ENCODE data around the gene RNF8. TPM values are rescaled to one million over a fixed set of nuclear protein-coding genes. Genes with fewer than 3 reads are reported as not detected.

Gene RNF8
- total RNA-seq, 1 experiment from 2014 or later: 17.7 TPM

DNA sequence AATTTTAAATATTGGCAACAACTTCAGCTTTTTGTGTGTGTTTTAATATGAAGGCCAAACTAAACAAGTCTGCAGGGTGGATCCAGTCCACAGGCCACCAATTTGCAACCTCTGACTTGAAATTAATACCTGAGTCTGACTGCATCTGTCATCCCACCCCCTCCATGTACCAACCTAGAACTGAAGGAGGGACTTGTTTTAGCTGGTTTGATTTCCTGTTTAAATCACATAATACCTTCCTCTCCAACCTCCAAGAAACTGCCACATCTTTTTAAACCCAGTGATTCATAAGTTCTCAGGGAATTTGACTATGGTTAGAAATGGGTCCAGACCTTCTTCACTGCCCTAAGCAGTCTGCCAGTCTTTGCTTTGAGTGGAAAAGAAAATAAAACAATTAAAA lies 21.6 kb downstream of the RNF8 start:
- Histone ChIP-seq H3K27me3 (replicated peaks; ENCODE audit: control insufficient read depth, insufficient read depth, low read length) (no peaks in the 10 kb centered on the region), H3K4me1 (no peaks in the 10 kb centered on the region), H3K4me3 (ENCODE audit: low read depth, low read length) (no peak overlapping the region), H3K9me3 (no peaks in the 10 kb centered on the region), H3K36me3 (ENCODE audit: control insufficient read depth, insufficient read depth, low read length) (no peaks in the 10 kb centered on the region)
- Mint-ChIP-seq H3K27ac (ENCODE audit: unreplicated experiment) (no peak overlapping the region), H3K4me1 (ENCODE audit: low read depth, unreplicated experiment) (no peaks in the 10 kb centered on the region), H3K4me3 (ENCODE audit: unreplicated experiment) (no peak overlapping the region), H3K27me3 (ENCODE audit: insufficient read depth, unreplicated experiment) (no peaks in the 10 kb centered on the region), H3K36me3 (ENCODE audit: insufficient read depth, unreplicated experiment) (peaks cover 19% of the 10 kb centered on the region), H3K9me3 (ENCODE audit: unreplicated experiment) (no peaks in the 10 kb centered on the region)
- DNase-seq: no peak
- ChIA-PET CTCF (no interaction called here), POLR2A (no interaction called here)
- intact Hi-C loops (cut with micrococcal nuclease; ENCODE audit: unreplicated experiment): no loop called here
- BruUV-seq (replicated peaks): no TSS peak
- TF ChIP-seq, protein P1, sequence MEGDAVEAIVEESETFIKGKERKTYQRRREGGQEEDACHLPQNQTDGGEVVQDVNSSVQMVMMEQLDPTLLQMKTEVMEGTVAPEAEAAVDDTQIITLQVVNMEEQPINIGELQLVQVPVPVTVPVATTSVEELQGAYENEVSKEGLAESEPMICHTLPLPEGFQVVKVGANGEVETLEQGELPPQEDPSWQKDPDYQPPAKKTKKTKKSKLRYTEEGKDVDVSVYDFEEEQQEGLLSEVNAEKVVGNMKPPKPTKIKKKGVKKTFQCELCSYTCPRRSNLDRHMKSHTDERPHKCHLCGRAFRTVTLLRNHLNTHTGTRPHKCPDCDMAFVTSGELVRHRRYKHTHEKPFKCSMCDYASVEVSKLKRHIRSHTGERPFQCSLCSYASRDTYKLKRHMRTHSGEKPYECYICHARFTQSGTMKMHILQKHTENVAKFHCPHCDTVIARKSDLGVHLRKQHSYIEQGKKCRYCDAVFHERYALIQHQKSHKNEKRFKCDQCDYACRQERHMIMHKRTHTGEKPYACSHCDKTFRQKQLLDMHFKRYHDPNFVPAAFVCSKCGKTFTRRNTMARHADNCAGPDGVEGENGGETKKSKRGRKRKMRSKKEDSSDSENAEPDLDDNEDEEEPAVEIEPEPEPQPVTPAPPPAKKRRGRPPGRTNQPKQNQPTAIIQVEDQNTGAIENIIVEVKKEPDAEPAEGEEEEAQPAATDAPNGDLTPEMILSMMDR (IDR thresholded peaks at IDR 0.05; ENCODE audit: insufficient read depth in 1 of 2, low read depth in 1 of 2, low read length in 1 of 2, severe bottlenecking in 1 of 2, unreplicated experiment in 1 of 2): no peak

DNA sequence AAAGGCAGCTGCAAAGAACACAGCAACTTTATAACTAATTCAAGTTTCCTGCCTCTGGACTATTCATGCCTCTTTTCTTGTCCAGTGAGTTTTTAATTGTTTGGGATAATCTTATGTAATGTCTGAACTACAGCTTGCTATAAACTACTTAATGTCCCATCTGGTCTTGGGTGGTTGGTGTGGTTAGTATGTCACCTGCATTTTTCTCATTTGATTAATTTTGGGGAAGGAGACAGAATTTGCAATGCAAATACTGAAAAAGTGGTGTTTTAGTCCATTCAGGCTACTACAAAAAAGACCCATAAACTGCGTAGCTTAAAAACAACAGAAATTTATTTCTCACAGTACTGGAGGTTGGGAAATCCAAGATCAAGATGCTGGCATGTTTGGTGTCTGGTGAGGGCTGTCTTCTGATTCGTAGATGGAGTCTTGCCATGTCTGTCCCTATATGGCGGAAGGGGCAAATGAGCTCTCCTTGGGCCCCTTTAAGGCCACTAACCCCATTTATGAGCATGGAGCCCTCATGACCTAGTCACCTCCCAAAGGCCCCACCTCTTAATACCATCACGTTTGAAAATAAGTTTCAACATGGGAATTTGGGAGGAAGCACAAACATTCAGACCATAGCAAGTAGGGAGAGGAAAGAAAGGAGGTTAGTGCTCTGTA lies 22.4 kb downstream of the RNF8 start:
- Histone ChIP-seq H3K9me3 (no peaks in the 10 kb centered on the region), H3K4me1 (peaks cover 6% of the 10 kb centered on the region; the same call in 1 of the 2 replicates), H3K27me3 (replicated peaks; ENCODE audit: control insufficient read depth, insufficient read depth, low read length) (no peaks in the 10 kb centered on the region), H3K36me3 (ENCODE audit: control insufficient read depth, insufficient read depth, low read length) (no peaks in the 10 kb centered on the region), H3K4me3 (ENCODE audit: low read depth, low read length) (no peak overlapping the region)
- Mint-ChIP-seq H3K9me3 (ENCODE audit: unreplicated experiment) (no peaks in the 10 kb centered on the region), H3K27ac (ENCODE audit: unreplicated experiment) (no peak overlapping the region), H3K36me3 (ENCODE audit: insufficient read depth, unreplicated experiment) (peaks cover 20% of the 10 kb centered on the region), H3K4me1 (ENCODE audit: low read depth, unreplicated experiment) (peaks cover 5% of the 10 kb centered on the region), H3K4me3 (ENCODE audit: unreplicated experiment) (no peak overlapping the region), H3K27me3 (ENCODE audit: insufficient read depth, unreplicated experiment) (no peaks in the 10 kb centered on the region)
- intact Hi-C loops (cut with micrococcal nuclease; ENCODE audit: unreplicated experiment): no loop called here
- TF ChIP-seq, protein P1 (IDR thresholded peaks at IDR 0.05; ENCODE audit: insufficient read depth in 1 of 2, low read depth in 1 of 2, low read length in 1 of 2, severe bottlenecking in 1 of 2, unreplicated experiment in 1 of 2): no peak
- ChIA-PET POLR2A (no interaction called here), CTCF (no interaction called here)
- BruUV-seq (replicated peaks): no TSS peak
- DNase-seq: no peak

DNA sequence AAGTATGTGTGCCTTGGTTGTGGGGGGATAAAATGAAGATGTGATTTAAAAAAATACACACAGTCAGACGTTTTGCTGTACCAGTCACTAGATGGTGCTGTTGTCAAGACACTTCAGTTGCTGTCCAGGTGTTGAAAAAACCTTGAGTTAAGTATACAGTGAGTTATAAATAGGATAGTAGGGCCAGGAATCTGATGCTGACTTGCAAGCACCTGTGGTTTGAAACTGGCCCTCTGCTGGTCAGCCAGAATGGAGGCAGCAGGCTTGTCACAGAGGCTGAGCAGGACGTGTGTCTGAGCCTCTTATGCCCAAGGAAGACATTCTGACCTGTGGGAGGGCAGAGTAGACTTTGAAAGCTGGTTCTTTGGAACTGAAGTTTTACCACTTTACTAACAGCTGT lies 27.8 kb downstream of the RNF8 start:
- Histone ChIP-seq H3K36me3 (ENCODE audit: control insufficient read depth, insufficient read depth, low read length) (no peaks in the 10 kb centered on the region), H3K9me3 (no peaks in the 10 kb centered on the region), H3K4me1 (peaks cover 25% of the 10 kb centered on the region), H3K4me3 (ENCODE audit: low read depth, low read length) (no peak overlapping the region), H3K27me3 (replicated peaks; ENCODE audit: control insufficient read depth, insufficient read depth, low read length) (no peaks in the 10 kb centered on the region)
- BruUV-seq (replicated peaks): no TSS peak
- peak overlapping the region; percentile 31 for H3K27ac Mint-ChIP-seq (ENCODE audit: unreplicated experiment)
- no peak overlapping the region for H3K4me3 Mint-ChIP-seq (ENCODE audit: unreplicated experiment)
- ChIA-PET POLR2A (no interaction called here), CTCF (interaction anchor here (0.7 to 1.5 kb wide), 2 partner anchors 16 to 52 kb away, joined by 3 to 6 read pairs; partner anchors contain the start of gene CMTR1)
- intact Hi-C loops (cut with micrococcal nuclease; ENCODE audit: unreplicated experiment): loop anchor here (1.0 to 5.0 kb wide), 5 partner anchors 51 to 311 kb away; partner anchors contain the start of gene CMTR1
- H3K27me3 Mint-ChIP-seq (ENCODE audit: insufficient read depth, unreplicated experiment): no peaks in the 10 kb centered on the region
- peaks cover 27% of the 10 kb centered on the region for H3K36me3 Mint-ChIP-seq (ENCODE audit: insufficient read depth, unreplicated experiment)
- TF ChIP-seq, protein P1 (IDR thresholded peaks at IDR 0.05; ENCODE audit: insufficient read depth in 1 of 2, low read depth in 1 of 2, low read length in 1 of 2, severe bottlenecking in 1 of 2, unreplicated experiment in 1 of 2): peak; percentile 67 to 85
- H3K9me3 Mint-ChIP-seq (ENCODE audit: unreplicated experiment): no peaks in the 10 kb centered on the region
- peak; percentile 82 to 84 for DNase-seq
- peaks cover 16% of the 10 kb centered on the region for H3K4me1 Mint-ChIP-seq (ENCODE audit: low read depth, unreplicated experiment)

All from Caco-2 (cell line).